WTC11 (cell line): ENCODE data around the gene ATP4A.

Experiments
- ELF4 ChIP-seq: sonication (generic); formaldehyde crosslinking; IDR thresholded peaks from 2 replicates; pipeline ENCODE4 v1.8.1; 2022; ENCODE audit warnings: low read depth, mild to moderate bottlenecking, moderate library complexity, missing genetic modification reagents
- FOXP1 ChIP-seq: sonication (generic); formaldehyde crosslinking; IDR thresholded peaks from 2 replicates; pipeline ENCODE4 v1.8.0; 2022; ENCODE audit warnings: missing genetic modification reagents, mild to moderate bottlenecking, moderate library complexity, borderline replicate concordance
- IRF2 ChIP-seq: sonication (generic); formaldehyde crosslinking; IDR thresholded peaks from 2 replicates; pipeline ENCODE4 v1.8.0; 2022; ENCODE audit warnings: low read depth, missing genetic modification reagents, borderline replicate concordance
- RELA ChIP-seq: sonication (generic); formaldehyde crosslinking; IDR thresholded peaks from 2 replicates; pipeline ENCODE4 v1.8.1; 2022; ENCODE audit warnings: missing genetic modification reagents, mild to moderate bottlenecking, borderline replicate concordance
- ZNF396 ChIP-seq: fragments of 250-450 bp; sonication (Bioruptor Pico); IDR thresholded peaks from 2 replicates; pipeline ENCODE4 v1.8.0; 2021; ENCODE audit warnings: mild to moderate bottlenecking, moderate library complexity, borderline replicate concordance
- ZNF423 ChIP-seq: fragments of 250-450 bp; sonication (Bioruptor Pico); IDR thresholded peaks from 2 replicates; pipeline ENCODE4 v2.1.2; 2022; ENCODE audit warnings: mild to moderate bottlenecking, moderate library complexity
- TF ChIP-seq, protein P1 (sequence below): sonication (generic); formaldehyde crosslinking; IDR thresholded peaks from 2 replicates; pipeline ENCODE4 v1.8.1; 2023; ENCODE audit warnings: mild to moderate bottlenecking, missing genetic modification reagents
- TF ChIP-seq, protein P2 (sequence below): fragments of 200-600 bp; IDR thresholded peaks from 2 replicates; pipeline ENCODE4 v1.8.0; 2022; ENCODE audit warnings: antibody characterized with exemption
- TF ChIP-seq, protein P3 (sequence below): sonication (generic); formaldehyde crosslinking; conservative IDR thresholded peaks from 2 replicates; pipeline ENCODE4 v1.8.1; 2022; ENCODE audit warnings: mild to moderate bottlenecking, missing genetic modification reagents
- TF ChIP-seq, protein P4 (sequence below): fragments of 250-450 bp; sonication (Bioruptor Pico); IDR thresholded peaks from 2 replicates; pipeline ENCODE4 v2.1.2; 2022; ENCODE audit warnings: mild to moderate bottlenecking, moderate library complexity

DNA sequence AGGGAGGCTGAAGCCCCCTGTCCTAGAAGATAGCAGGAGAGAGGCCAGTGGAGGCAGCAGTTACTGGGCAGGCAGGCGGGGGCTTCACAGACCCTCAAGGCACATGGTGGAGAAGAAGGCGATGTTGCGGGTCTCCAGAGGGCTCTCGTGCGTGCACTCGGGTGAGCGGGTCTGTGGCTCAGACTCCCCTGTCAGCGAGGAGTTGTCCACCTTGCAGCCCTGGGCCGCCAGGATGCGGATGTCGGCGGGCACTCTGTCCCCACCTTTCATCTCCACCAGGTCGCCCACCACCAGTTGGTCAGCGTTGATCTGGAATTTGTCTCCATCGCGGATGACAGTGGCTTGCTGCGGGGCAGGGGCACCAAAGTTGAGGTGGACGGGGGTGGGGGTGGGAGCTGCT, 3.2 kb downstream of the ATP4A start:
- TF ChIP-seq ZNF396 (CRISPR knock-in tag) (no peak), ZNF423 (CRISPR knock-in tag) (no peak), IRF2 (CRISPR knock-in tag) (no peak), ELF4 (CRISPR knock-in tag) (no peak), FOXP1 (CRISPR knock-in tag) (no peak), RELA (CRISPR knock-in tag) (no peak)
- TF ChIP-seq, protein P1, sequence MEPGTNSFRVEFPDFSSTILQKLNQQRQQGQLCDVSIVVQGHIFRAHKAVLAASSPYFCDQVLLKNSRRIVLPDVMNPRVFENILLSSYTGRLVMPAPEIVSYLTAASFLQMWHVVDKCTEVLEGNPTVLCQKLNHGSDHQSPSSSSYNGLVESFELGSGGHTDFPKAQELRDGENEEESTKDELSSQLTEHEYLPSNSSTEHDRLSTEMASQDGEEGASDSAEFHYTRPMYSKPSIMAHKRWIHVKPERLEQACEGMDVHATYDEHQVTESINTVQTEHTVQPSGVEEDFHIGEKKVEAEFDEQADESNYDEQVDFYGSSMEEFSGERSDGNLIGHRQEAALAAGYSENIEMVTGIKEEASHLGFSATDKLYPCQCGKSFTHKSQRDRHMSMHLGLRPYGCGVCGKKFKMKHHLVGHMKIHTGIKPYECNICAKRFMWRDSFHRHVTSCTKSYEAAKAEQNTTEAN (CRISPR knock-in tag), result no peak
- TF ChIP-seq, protein P2, sequence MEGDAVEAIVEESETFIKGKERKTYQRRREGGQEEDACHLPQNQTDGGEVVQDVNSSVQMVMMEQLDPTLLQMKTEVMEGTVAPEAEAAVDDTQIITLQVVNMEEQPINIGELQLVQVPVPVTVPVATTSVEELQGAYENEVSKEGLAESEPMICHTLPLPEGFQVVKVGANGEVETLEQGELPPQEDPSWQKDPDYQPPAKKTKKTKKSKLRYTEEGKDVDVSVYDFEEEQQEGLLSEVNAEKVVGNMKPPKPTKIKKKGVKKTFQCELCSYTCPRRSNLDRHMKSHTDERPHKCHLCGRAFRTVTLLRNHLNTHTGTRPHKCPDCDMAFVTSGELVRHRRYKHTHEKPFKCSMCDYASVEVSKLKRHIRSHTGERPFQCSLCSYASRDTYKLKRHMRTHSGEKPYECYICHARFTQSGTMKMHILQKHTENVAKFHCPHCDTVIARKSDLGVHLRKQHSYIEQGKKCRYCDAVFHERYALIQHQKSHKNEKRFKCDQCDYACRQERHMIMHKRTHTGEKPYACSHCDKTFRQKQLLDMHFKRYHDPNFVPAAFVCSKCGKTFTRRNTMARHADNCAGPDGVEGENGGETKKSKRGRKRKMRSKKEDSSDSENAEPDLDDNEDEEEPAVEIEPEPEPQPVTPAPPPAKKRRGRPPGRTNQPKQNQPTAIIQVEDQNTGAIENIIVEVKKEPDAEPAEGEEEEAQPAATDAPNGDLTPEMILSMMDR, result no peak
- TF ChIP-seq, protein P3, sequence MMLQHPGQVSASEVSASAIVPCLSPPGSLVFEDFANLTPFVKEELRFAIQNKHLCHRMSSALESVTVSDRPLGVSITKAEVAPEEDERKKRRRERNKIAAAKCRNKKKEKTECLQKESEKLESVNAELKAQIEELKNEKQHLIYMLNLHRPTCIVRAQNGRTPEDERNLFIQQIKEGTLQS (CRISPR knock-in tag), result no peak
- TF ChIP-seq, protein P4, sequence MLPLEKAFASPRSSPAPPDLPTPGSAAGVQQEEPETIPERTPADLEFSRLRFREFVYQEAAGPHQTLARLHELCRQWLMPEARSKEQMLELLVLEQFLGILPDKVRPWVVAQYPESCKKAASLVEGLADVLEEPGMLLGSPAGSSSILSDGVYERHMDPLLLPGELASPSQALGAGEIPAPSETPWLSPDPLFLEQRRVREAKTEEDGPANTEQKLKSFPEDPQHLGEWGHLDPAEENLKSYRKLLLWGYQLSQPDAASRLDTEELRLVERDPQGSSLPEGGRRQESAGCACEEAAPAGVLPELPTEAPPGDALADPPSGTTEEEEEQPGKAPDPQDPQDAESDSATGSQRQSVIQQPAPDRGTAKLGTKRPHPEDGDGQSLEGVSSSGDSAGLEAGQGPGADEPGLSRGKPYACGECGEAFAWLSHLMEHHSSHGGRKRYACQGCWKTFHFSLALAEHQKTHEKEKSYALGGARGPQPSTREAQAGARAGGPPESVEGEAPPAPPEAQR (CRISPR knock-in tag), result no peak
